ENCODE measurements around the gene ELOVL6.

DNA sequence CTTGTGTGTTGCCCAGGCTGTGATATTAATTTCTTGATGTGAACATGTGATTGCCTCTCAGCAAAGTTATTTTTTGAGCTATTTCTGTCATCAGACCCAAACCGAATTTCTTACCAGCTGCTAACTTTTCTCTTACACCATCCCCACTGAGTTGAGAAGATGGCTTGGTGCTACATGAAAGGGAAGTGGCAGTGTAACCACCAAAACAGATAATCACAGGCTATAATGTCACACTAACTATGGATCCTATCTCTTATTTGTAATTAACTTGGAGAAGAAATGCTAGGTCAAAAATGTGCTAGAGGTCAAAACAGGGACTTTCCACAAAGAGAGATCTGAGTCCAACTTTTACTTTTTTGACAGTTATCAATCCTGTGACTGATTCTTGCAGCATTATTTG is 43.8 kb downstream of the ELOVL6 start:
- TF ChIP-seq POLR2A (IDR thresholded peaks at IDR 0.05), result no peak
- TF ChIP-seq, protein P1, sequence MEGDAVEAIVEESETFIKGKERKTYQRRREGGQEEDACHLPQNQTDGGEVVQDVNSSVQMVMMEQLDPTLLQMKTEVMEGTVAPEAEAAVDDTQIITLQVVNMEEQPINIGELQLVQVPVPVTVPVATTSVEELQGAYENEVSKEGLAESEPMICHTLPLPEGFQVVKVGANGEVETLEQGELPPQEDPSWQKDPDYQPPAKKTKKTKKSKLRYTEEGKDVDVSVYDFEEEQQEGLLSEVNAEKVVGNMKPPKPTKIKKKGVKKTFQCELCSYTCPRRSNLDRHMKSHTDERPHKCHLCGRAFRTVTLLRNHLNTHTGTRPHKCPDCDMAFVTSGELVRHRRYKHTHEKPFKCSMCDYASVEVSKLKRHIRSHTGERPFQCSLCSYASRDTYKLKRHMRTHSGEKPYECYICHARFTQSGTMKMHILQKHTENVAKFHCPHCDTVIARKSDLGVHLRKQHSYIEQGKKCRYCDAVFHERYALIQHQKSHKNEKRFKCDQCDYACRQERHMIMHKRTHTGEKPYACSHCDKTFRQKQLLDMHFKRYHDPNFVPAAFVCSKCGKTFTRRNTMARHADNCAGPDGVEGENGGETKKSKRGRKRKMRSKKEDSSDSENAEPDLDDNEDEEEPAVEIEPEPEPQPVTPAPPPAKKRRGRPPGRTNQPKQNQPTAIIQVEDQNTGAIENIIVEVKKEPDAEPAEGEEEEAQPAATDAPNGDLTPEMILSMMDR (IDR thresholded peaks at IDR 0.05), result no peak

Data from testis (tissue), 2 donors.